OCI-LY1 (cell line): ENCODE data around the gene TDRKH.

ENCODE experiments used
- CTCF ChIP-seq: fragments of 200-600 bp; sonication (generic), shearing (Covaris generic); IDR thresholded peaks from 2 replicates; pipeline ENCODE4 v1.5.1; 2017; ENCODE audit warnings: mild to moderate bottlenecking, antibody characterized with exemption, low read length, moderate library complexity, mixed read lengths
- EZH2 ChIP-seq: fragments of 200-600 bp; sonication (generic), shearing (Covaris generic); IDR thresholded peaks from 2 replicates; pipeline ENCODE4 v1.8.0; 2017; ENCODE audit warnings: borderline replicate concordance, mixed run types, mild to moderate bottlenecking, antibody characterized with exemption, low read length, moderate library complexity, mixed read lengths

- no peak for TF ChIP-seq EZH2
- TF ChIP-seq CTCF, result no peak
These were observed 39.2 kb upstream of the TDRKH start for GRCh38 chr1:151829352-151830046.
